Adrenal gland (tissue), 5 donors: ENCODE data around the gene SMARCAD1.

ENCODE experiments used
- POLR2A ChIP-seq, 2 donors: fragments of 450-650 bp; IDR thresholded peaks; one replicate each; pipeline ENCODE4 v1.6.1; 2017; ENCODE audit warnings: antibody characterized with exemption in 2 of 2, mild to moderate bottlenecking in 2 of 2, moderate library complexity in 1 of 2
- TF ChIP-seq, protein P1 (sequence below), 6 experiments: fragments of 450-650 bp in 4 of 6; fragments of 200-600 bp in 2 of 6; sonication (generic) in 1 of 6; IDR thresholded peaks; 1 replicate in 5 of 6; 2 replicates in 1 of 6; pipeline versions ENCODE4 v1.5.1 to v1.8.0; 2016 to 2021; ENCODE audit warnings: antibody characterized with exemption in 6 of 6, mild to moderate bottlenecking in 2 of 6, moderate library complexity in 1 of 6
- donor health status: DM: no; HTN: no; CAD: no.

DNA sequence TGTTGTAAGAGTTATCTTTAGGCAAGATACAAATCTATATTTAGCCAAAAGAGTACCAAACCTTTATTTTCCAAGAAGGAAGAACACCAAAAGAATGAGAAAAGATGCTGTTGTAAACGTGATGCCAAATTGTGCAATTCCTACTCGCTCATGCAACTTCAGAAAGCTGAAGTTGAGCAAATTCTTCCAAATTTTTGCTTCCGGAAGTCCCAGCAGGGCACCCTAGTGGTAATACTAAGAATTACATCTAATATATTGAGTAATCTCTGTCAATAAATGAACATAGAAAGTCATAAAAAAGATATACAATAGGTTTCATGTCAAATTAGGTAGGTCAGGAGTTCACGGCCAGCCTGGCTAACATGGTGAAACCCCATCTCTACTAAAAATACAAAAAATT lies 36.0 kb upstream of the SMARCAD1 start:
- TF ChIP-seq, protein P1, sequence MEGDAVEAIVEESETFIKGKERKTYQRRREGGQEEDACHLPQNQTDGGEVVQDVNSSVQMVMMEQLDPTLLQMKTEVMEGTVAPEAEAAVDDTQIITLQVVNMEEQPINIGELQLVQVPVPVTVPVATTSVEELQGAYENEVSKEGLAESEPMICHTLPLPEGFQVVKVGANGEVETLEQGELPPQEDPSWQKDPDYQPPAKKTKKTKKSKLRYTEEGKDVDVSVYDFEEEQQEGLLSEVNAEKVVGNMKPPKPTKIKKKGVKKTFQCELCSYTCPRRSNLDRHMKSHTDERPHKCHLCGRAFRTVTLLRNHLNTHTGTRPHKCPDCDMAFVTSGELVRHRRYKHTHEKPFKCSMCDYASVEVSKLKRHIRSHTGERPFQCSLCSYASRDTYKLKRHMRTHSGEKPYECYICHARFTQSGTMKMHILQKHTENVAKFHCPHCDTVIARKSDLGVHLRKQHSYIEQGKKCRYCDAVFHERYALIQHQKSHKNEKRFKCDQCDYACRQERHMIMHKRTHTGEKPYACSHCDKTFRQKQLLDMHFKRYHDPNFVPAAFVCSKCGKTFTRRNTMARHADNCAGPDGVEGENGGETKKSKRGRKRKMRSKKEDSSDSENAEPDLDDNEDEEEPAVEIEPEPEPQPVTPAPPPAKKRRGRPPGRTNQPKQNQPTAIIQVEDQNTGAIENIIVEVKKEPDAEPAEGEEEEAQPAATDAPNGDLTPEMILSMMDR (IDR thresholded peaks at IDR 0.05), result no peak
- no peak for TF ChIP-seq POLR2A (IDR thresholded peaks at IDR 0.05)
